ENCODE data around the gene MICOS13. TPM values are rescaled to one million over a fixed set of nuclear protein-coding genes. Genes with fewer than 3 reads are reported as not detected.

The MICOS13 gene
- total and polyA plus RNA-seq, 8 donors, result 11.0 to 171 (median 70.8) TPM

DNA sequence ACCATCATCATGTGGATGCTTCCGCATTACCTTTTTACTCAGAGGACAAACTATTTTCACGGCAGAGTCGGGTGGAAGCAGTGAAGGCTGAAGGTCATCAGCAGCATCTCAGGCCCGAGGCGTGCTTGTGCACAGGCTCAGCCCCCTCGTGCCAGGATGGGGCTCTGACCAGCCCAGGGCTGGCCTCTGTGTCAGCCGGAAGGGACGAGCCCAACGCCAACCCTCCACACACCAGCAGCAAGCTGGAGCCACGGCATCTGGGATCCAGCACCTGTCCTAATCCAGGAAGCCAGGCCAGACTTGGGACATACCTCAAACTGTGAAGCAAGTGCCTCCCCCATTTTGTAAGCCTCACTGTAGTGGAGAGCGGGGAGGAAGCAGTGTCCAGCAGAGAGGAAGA is 11.1 kb downstream of the MICOS13 start:
- Histone ChIP-seq H3K4me1 (no peaks in the 10 kb centered on the region), H3K27ac (no peak overlapping the region), H3K27me3 (no peaks in the 10 kb centered on the region), H3K4me3 (no peak overlapping the region), H3K36me3 (peaks cover 56 to 81% (median 79%) of the 10 kb centered on the region in 4 donors), H3K9me3 (no peaks in the 10 kb centered on the region)
- TF ChIP-seq POLR2AphosphoS5 (IDR thresholded peaks at IDR 0.05) (no peak), EP300 (IDR thresholded peaks at IDR 0.05) (no peak), CTCF (IDR thresholded peaks at IDR 0.05) (no peak), POLR2A (IDR thresholded peaks at IDR 0.05) (no peak)
- DNase-seq, result no peak
- 80 to 89% (median 85%) methylated on average over 11 of the region's 11 CpGs for WGBS, 5 donors
- intact Hi-C loops (cut with DNase I; ENCODE audit: low total_unique reads), result no loop called here

GRCh38 chr19:5667751-5668271 is 12.5 kb downstream of the MICOS13 start:
- intact Hi-C loops (cut with DNase I; ENCODE audit: low total_unique reads), result no loop called here
- no peak for DNase-seq

DNA sequence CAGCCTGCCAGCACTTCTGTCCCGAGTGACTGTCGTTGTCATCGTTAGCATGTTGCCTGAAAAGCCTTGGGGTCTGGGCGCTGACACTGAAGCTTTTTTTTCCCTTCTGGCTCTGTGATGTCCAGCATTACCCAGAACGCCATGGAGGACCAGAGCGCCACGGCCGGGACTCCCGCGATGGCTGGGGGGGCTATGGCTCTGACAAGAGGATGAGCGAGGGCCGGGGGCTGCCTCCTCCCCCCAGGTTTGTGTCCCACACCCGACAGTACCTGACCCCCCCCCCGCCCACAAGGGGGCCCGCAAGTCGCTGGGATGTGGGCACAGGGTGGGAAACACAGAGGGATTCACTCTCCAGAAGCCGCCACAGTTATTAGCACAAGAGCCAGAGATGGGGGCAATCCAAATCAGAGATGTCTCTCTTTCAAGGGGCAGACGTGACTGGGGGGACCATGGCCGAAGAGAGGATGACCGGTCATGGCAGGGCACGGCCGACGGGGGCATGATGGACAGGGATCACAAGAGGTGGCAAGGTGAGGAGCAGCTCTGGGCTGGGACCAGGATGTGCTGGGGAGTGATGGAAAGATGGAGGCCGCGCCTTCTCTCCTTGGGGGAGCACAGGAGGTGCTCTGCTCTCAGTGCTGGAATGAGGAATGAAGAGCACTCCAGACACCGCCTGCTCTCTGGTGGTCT is 13.2 kb downstream of the MICOS13 start:
- peaks cover 78 to 98% (median 97%) of the 10 kb centered on the region in 4 donors for H3K36me3 ChIP-seq
- 90 to 92% (median 91%) methylated on average over 19 to 26 of the region's 26 CpGs for WGBS, 5 donors

More at GRCh38 chr19:5667751-5668271, 12.5 kb downstream of the MICOS13 start:
- no peaks in the 10 kb centered on the region for H3K27me3 ChIP-seq
- no peak overlapping the region for H3K27ac ChIP-seq
- 83 to 87% (median 84%) methylated on average over 20 to 22 of the region's 22 CpGs for WGBS, 5 donors
- H3K36me3 ChIP-seq, result peaks cover 70 to 94% (median 92%) of the 10 kb centered on the region in 4 donors
- no peak for TF ChIP-seq POLR2A (IDR thresholded peaks at IDR 0.05)
- TF ChIP-seq POLR2AphosphoS5 (IDR thresholded peaks at IDR 0.05), result no peak
- TF ChIP-seq EP300 (IDR thresholded peaks at IDR 0.05), result no peak
- no peak for TF ChIP-seq CTCF (IDR thresholded peaks at IDR 0.05)
- no peak overlapping the region for H3K4me3 ChIP-seq
- no peaks in the 10 kb centered on the region for H3K4me1 ChIP-seq
- H3K9me3 ChIP-seq, result no peaks in the 10 kb centered on the region

More for the DNA sequence above, 13.2 kb downstream of the MICOS13 start:
- Histone ChIP-seq H3K4me1 (no peaks in the 10 kb centered on the region), H3K4me3 (no peak overlapping the region), H3K27me3 (no peaks in the 10 kb centered on the region), H3K9me3 (no peaks in the 10 kb centered on the region), H3K27ac (no peak overlapping the region)
- TF ChIP-seq EP300 (IDR thresholded peaks at IDR 0.05), result no peak
- TF ChIP-seq POLR2AphosphoS5 (IDR thresholded peaks at IDR 0.05), result no peak
- no peak for TF ChIP-seq POLR2A (IDR thresholded peaks at IDR 0.05)
- no peak for TF ChIP-seq CTCF (IDR thresholded peaks at IDR 0.05)
- intact Hi-C loops (cut with DNase I; ENCODE audit: low total_unique reads), result no loop called here
- DNase-seq, result no peak
